B cell (primary cell): ENCODE data around the gene BNIP2. TPM values are rescaled to one million over a fixed set of nuclear protein-coding genes. Genes with fewer than 3 reads are reported as not detected.

Experiments used
- ATAC-seq: fragments of 200-7000 bp; cut with Tn5 transposase; one replicate; pipeline ENCODE4 v1.10.0; 2021; ENCODE audit warnings: low read depth, mild to moderate bottlenecking, moderate number of reproducible peaks, moderate library complexity
- CTCF ChIA-PET: fragments of 350-600 bp; sonication (Branson Sonifier 250); formaldehyde crosslinking; loops from one replicate; lab custom pipeline; 2021; ENCODE audit warnings: antibody characterized with exemption, inconsistent platforms; lab: Charles Lee
- POLR2A ChIA-PET: fragments of 350-600 bp; sonication (Branson Sonifier 250); formaldehyde crosslinking; loops from one replicate; lab custom pipeline; 2021; ENCODE audit warnings: antibody characterized with exemption; lab: Charles Lee
- DNase-seq: peaks from one replicate; pipeline ENCODE4 v3.0.0; 2013
- H2AFZ ChIP-seq: 2 replicates; pipeline ENCODE4 v1.6.1; 2012; ENCODE audit warnings: mild to moderate bottlenecking, low read depth, low read length; ENCODE audit not compliant: insufficient read depth, poor library complexity, severe bottlenecking
- H3K27ac ChIP-seq, 2 donors: 1 replicate in 1 of 2; 2 replicates in 1 of 2; pipeline ENCODE4 v1.5.1; 2012 to 2013; ENCODE audit warnings: low read length in 2 of 2, mild to moderate bottlenecking in 2 of 2, moderate library complexity in 1 of 2
- H3K27me3 ChIP-seq, 4 experiments: fragments of 200-600 bp in 1 of 4; sonication (generic) in 1 of 4; replicated peaks in 1 of 4; 1 replicate in 2 of 4; 2 replicates in 2 of 4; pipeline versions ENCODE4 v1.6.1 to v1.7.0; 2013 to 2016; ENCODE audit warnings: low read length in 3 of 4, mild to moderate bottlenecking in 2 of 4, mixed read lengths in 1 of 4, moderate library complexity in 1 of 4; ENCODE audit not compliant: insufficient read depth in 4 of 4, control insufficient read depth in 3 of 4; ENCODE audit errors: control extremely low read depth in 1 of 4
- H3K36me3 ChIP-seq, 2 experiments: replicated peaks in 1 of 2; 1 replicate in 1 of 2; 2 replicates in 1 of 2; pipeline versions ENCODE4 v1.6.1 to v1.7.1; 2013; ENCODE audit warnings: low read length in 1 of 2; ENCODE audit not compliant: insufficient read depth in 2 of 2, control insufficient read depth in 1 of 2; ENCODE audit errors: control extremely low read depth in 1 of 2, extremely low read depth in 1 of 2
- H3K4me1 ChIP-seq, 2 donors: fragments of 200-600 bp in 1 of 2; sonication (generic) in 1 of 2; 1 replicate in 1 of 2; 2 replicates in 1 of 2; pipeline versions ENCODE4 v1.5.1 to v1.6.1; 2013 to 2017; ENCODE audit warnings: low read length in 2 of 2; ENCODE audit not compliant: control insufficient read depth in 2 of 2, insufficient read depth in 2 of 2
- H3K4me2 ChIP-seq: replicated peaks from 2 replicates; pipeline ENCODE3; 2012; ENCODE audit warnings: mild to moderate bottlenecking, low read depth, low read length; ENCODE audit not compliant: poor library complexity, severe bottlenecking
- H3K4me3 ChIP-seq, 5 experiments: fragments of 200-600 bp in 1 of 5; sonication (generic) in 1 of 5; 1 replicate in 3 of 5; 2 replicates in 2 of 5; pipeline versions ENCODE4 v1.5.1 to v1.7.0; 2011 to 2016; ENCODE audit warnings: low read length in 4 of 5, mild to moderate bottlenecking in 4 of 5, low read depth in 2 of 5, control low read depth in 1 of 5, moderate library complexity in 1 of 5; ENCODE audit not compliant: insufficient read depth in 1 of 5; ENCODE audit errors: control extremely low read depth in 1 of 5, extremely low read depth in 1 of 5
- H3K79me2 ChIP-seq: fragments of 200-600 bp; sonication (generic); one replicate; pipeline ENCODE4 v1.6.0; 2016; ENCODE audit warnings: low read length; ENCODE audit not compliant: control insufficient read depth, insufficient read depth
- H3K9ac ChIP-seq: fragments of 200-600 bp; sonication (generic); 2 replicates; pipeline ENCODE4 v1.6.1; 2017; ENCODE audit warnings: mild to moderate bottlenecking, low read length, moderate library complexity
- H3K9me3 ChIP-seq, 3 donors: one replicate each; pipeline versions ENCODE4 v1.6.1 to v1.7.1; 2013; ENCODE audit warnings: low read length in 2 of 3; ENCODE audit not compliant: control insufficient read depth in 2 of 3, insufficient read depth in 1 of 3; ENCODE audit errors: control extremely low read depth in 1 of 3
- H4K20me1 ChIP-seq: 2 replicates; pipeline ENCODE4 v1.6.0; 2012; ENCODE audit warnings: mild to moderate bottlenecking, low read length; ENCODE audit not compliant: insufficient read depth, control insufficient read depth, poor library complexity, severe bottlenecking
- H3K27ac Mint-ChIP-seq: one replicate; pipeline ENCODE4 v1.8.0; 2021; ENCODE audit warnings: mixed read lengths
- H3K27me3 Mint-ChIP-seq: one replicate; pipeline ENCODE4 v1.8.0; 2021; ENCODE audit warnings: mixed read lengths
- H3K4me1 Mint-ChIP-seq: one replicate; pipeline ENCODE4 v1.8.0; 2021; ENCODE audit warnings: mixed read lengths
- H3K4me3 Mint-ChIP-seq: one replicate; pipeline ENCODE4 v1.8.0; 2021; ENCODE audit warnings: mixed read lengths
- H3K9me3 Mint-ChIP-seq: one replicate; pipeline ENCODE4 v1.8.0; 2022; ENCODE audit warnings: mixed read lengths; ENCODE audit not compliant: insufficient read depth
- CTCF ChIP-seq: fragments of 200-600 bp; IDR thresholded peaks from one replicate; pipeline ENCODE4 v1.8.0; 2022; ENCODE audit warnings: antibody characterized with exemption, mild to moderate bottlenecking
- EZH2 ChIP-seq: IDR thresholded peaks from 2 replicates; pipeline ENCODE4 v1.6.1; 2012; ENCODE audit warnings: borderline replicate concordance, low read depth, mild to moderate bottlenecking, moderate library complexity, low read length; ENCODE audit not compliant: insufficient read depth, poor library complexity, severe bottlenecking
- WGBS: methylation state at CpG from one replicate; pipeline ENCODE4 v1.1.5; 2013; ENCODE audit warnings: missing lambda C conversion rate; ENCODE audit not compliant: insufficient coverage; 5-methylcytosine and 5-hydroxymethylcytosine counted together
- intact Hi-C: fragments of 100-400 bp; cut with micrococcal nuclease; formaldehyde crosslinking; loops from one replicate; pipeline ENCODE4 v1.10.0; 2022
- polyA plus RNA-seq: library from polyadenylated mRNA; depleted of rRNA; stranded (reverse); fragments of >200 nt; gene quantifications from 2 replicates; pipeline ENCODE4 v1.2.3, GENCODE V29; 2012
- total RNA-seq, 2 donors: library from RNA; stranded (reverse); fragments of 120-200 nt in 1 of 2; gene quantifications; 1 replicate in 1 of 2; 2 replicates in 1 of 2; pipeline versions ENCODE4 v1.2.3 to v1.2.4, GENCODE V29; 2013 to 2022

The BNIP2 gene
- total and polyA plus RNA-seq, 2 donors (not counting 1 experiment from before 2014, with no cell fraction given): 21.3 to 91.2 TPM

- H3K4me2 ChIP-seq: no peak overlapping the region
- Mint-ChIP-seq H3K27me3 (no peaks in the 10 kb centered on the region), H3K4me1 (peaks cover 23% of the 10 kb centered on the region), H3K27ac (no peak overlapping the region), H3K4me3 (no peak overlapping the region), H3K9me3 (no peaks in the 10 kb centered on the region)
- H4K20me1 ChIP-seq: peaks cover 34% of the 10 kb centered on the region
- H3K27ac ChIP-seq: no peak overlapping the region
- ATAC-seq (no peak), DNase-seq (no peak)
- H3K4me1 ChIP-seq: peaks cover 13 to 20% of the 10 kb centered on the region in 2 donors
- no peak overlapping the region for H3K9ac ChIP-seq
- H3K79me2 ChIP-seq: peaks cover 92% of the 10 kb centered on the region
- WGBS: 100% methylated on average over 2 of the region's 5 CpGs
- ChIA-PET POLR2A (no interaction called here), CTCF (interaction anchor here (0.7 to 2.3 kb wide), 5 partner anchors 11 to 152 kb away, joined by 3 to 5 read pairs (median 3); partner anchors contain the start of gene GTF2A2)
- intact Hi-C loops: no loop called here
- H3K4me3 ChIP-seq: no peak overlapping the region
- H3K36me3 ChIP-seq: peaks cover 4 to 68% of the 10 kb centered on the region in 2 experiments
- H3K9me3 ChIP-seq: no peaks in the 10 kb centered on the region
- TF ChIP-seq EZH2 (no peak), CTCF (no peak)
- no peaks in the 10 kb centered on the region for H3K27me3 ChIP-seq
- H2AFZ ChIP-seq: no peak overlapping the region
These were observed 8.2 kb downstream of the BNIP2 start for GRCh38 chr15:59680870-59681269.

GRCh38 chr15:59680346-59680745, 8.8 kb downstream of the BNIP2 start:
- 99% methylated on average over 6 of the region's 6 CpGs for WGBS
- intact Hi-C loops: no loop called here
- Histone ChIP-seq H4K20me1 (peaks cover 34% of the 10 kb centered on the region), H3K9me3 (no peaks in the 10 kb centered on the region), H3K79me2 (peaks cover 86% of the 10 kb centered on the region), H3K4me1 (peaks cover 8 to 15% of the 10 kb centered on the region in 2 donors), H3K9ac (no peak overlapping the region), H2AFZ (no peak overlapping the region), H3K27me3 (no peaks in the 10 kb centered on the region), H3K36me3 (peaks cover 4 to 74% of the 10 kb centered on the region in 2 experiments), H3K27ac (no peak overlapping the region), H3K4me3 (no peak overlapping the region), H3K4me2 (no peak overlapping the region)
- ChIA-PET POLR2A (no interaction called here), CTCF (interaction anchor here (0.6 to 2.3 kb wide), 5 partner anchors 11 to 152 kb away, joined by 3 to 5 read pairs (median 3); partner anchors contain the start of gene GTF2A2)
- DNase-seq (no peak), ATAC-seq (no peak)
- no peaks in the 10 kb centered on the region for H3K27me3 Mint-ChIP-seq
- H3K27ac Mint-ChIP-seq: no peak overlapping the region
- no peaks in the 10 kb centered on the region for H3K9me3 Mint-ChIP-seq
- H3K4me3 Mint-ChIP-seq: no peak overlapping the region
- peaks cover 18% of the 10 kb centered on the region for H3K4me1 Mint-ChIP-seq
- TF ChIP-seq EZH2 (no peak), CTCF (no peak)
